Fibroblast of skin of abdomen (primary cell): Measurements from ENCODE around the gene CFC1B. TPM values are rescaled to one million over a fixed set of nuclear protein-coding genes. Genes with fewer than 3 reads are reported as not detected.
"Not testable (repeated sequence)": the region's sequence is repeated elsewhere in the genome, so short reads cannot be mapped to it uniquely, and the experiment has no call there.

ENCODE experiments used
- DNase-seq: peaks from one replicate; pipeline ENCODE4 v3.0.0-alpha.2; 2013
- polyA plus RNA-seq, 2 experiments: library from polyadenylated mRNA; unstranded; fragments of 120-200 nt; gene quantifications; one replicate each; pipeline ENCODE4 v1.2.1, GENCODE V29; 2013; ENCODE audit not compliant: insufficient read length in 2 of 2

Gene CFC1B
- polyA plus RNA-seq (2013, experiment 1 of 2; ENCODE audit: insufficient read length) = not detected
- not detected for polyA plus RNA-seq (2013, experiment 2 of 2; ENCODE audit: insufficient read length)

GRCh38 chr2:130520992-130521391, at the start of gene CFC1B:
CFC1B (plus strand) TSS chr2:130521222; CDS start chr2:130521485, 263 bp downstream.
- DNase-seq = not testable (repeated sequence)

GRCh38 chr2:130491073-130491472, 29.9 kb upstream of the CFC1B start:
- not testable (repeated sequence) for DNase-seq

DNA sequence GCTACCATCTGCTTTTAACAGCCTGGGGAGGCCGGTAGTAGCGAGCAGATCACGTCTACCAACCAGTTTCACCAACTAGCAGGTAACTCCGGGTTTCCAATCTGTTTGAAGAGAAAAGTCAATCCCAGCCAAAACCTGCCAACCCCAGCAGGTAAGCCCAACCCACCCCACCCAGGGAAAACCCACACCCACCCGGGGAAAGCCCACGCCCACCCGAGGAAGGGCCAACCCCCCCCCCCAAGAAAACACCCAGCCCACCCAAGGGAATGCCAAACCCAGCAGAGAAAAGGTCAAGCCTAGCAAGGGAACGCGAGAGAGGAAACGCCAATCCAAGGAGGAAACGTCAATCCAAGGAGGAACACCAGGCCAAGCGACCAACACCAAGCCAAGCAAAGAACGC, 11.8 kb upstream of the CFC1B start, which contains the start of gene POTEI:
TSS of gene POTEI (minus strand) at position 101 of the 400 bp plus-strand sequence. CDS start at position 8, 93 bp downstream.
- DNase-seq = not testable (repeated sequence)

- not testable (repeated sequence) for DNase-seq
These were observed 9.9 kb upstream of the CFC1B start for GRCh38 chr2:130510807-130511746.

- not testable (repeated sequence) for DNase-seq
These were observed 9.1 kb upstream of the CFC1B start for GRCh38 chr2:130511747-130512451.

DNA sequence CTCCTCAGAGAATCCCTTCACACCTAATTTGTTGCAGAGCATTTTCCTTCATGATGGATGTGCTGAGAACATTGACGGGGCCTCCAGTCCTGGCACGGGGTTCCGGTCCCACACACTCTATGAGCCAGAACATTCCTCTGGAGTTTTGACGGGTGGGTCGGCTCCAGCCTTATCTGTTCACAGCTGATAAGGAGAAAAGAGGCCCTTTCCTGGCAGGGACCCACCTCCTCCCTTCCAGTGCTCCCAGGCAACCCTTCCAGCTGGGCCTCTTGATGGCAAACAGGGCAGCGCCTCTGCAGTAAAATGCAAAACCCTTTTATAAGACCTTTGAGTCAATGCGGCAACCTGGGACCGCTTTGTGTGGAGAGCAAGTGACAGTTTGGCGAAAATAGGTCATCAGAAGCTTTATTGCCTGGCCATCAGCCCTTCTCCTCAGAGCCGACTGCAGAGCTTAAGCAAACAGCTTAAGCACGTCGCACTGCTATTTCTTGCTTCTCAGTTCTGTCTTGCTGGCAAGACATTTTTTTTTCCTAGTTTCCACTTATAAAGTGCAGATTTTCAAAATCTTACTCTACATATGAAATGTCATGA, 2.4 kb upstream of the CFC1B start:
- DNase-seq = not testable (repeated sequence)

DNA sequence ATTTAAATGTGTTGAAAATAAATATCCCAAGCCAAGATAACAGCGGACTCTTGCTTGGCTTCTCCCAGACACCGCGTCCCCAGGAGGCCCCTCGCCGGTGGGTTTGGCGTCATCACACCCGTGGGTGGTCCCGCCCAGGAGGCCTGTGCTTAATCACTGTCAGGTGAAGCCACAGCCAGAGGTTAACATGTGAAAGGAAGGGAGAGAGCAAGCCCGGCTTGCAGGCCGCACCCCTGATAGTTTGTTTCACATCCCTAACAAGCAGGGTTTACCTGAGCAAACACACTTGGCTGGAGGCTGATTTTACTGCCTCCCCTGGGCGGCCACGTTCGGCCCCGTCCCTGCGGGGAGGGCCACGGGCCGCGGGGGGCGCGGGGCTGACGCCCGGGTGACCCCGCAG, 1.4 kb downstream of the CFC1B start:
- not testable (repeated sequence) for DNase-seq

DNA sequence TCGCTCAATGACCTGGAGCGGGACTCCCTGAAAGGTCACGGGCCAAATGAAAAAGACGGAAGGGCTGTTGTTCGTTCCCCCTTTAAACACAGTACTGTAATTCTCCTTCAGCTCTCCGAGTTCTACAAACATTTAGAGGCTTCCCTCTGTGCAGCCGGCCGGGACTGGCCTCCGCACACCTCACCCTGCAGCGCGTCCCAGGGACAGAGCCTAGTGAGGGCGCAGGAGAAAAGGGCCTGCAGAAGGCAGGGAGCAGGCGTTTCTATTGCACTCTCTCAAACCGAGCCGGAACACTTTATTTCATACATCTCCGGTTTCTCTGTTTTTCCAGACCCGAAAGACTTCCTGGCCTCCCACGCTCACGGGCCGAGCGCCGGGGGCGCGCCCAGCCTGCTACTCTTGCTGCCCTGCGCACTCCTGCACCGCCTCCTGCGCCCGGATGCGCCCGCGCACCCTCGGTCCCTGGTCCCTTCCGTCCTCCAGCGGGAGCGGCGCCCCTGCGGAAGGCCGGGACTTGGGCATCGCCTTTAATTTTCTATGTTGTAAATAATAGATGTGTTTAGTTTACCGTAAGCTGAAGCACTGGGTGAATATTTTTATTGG, 6.4 kb downstream of the CFC1B start:
- not testable (repeated sequence) for DNase-seq

GRCh38 chr2:130529545-130529944, 8.5 kb downstream of the CFC1B start:
- not testable (repeated sequence) for DNase-seq

DNA sequence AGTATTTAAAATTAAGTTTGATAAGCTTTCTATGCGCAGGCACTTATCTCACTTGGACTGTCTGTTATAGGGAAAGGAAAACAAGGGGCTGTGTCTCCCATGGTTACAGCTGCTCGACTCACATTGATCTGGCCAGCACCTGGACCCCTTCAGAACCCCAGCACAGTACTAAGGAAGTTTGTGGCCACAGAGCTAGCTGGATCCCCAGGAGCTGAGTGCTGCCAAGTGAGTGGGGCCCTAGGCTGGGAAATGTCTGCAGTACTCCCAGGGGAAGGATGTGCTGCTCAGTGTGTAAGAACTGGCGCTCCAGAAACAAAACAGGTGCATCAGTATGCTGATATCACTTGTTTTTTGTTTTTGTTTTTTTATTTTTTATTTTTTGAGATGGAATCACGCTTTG, 9.2 kb downstream of the CFC1B start:
- DNase-seq = not testable (repeated sequence)

DNA sequence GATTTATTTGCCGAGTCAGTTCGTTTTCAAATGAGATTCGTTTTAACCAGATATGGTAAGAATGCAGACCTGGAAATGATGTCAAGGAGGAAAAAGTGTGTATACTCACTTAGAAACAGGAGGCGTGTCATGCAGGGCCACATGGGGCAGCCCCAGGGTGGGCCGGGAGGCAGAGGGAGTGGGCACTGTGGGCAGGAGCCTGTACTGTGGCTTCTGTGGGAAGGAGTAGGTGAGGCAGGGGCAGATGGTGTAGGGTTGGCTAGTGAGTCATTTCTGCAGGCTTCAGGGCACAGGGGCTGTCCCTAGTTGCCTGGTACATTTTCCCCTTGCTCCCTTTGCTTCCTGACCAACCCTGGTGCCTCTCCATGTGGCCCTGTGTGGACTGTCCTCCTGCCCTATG, 10.2 kb downstream of the CFC1B start:
- not testable (repeated sequence) for DNase-seq

DNA sequence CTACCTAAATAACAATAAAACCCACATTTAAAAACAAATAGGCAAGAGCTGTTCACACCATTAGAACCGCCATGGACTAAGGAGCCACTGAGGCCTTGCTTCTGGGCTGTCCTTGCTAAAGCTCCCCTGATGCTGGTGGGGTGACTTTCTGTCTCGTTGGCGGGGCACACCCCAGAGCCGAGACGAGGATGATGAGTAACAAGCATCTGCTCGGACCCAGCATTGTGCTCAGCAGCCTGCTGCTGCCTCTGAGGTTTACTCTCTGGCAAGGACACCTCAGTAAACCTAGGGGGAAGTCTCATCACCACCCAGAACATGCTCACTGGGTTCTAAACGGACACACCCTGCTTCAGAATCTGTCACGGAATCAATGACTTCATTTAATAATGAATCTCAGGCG, 10.7 kb downstream of the CFC1B start:
- not testable (repeated sequence) for DNase-seq

GRCh38 chr2:130536654-130537053, 15.6 kb downstream of the CFC1B start:
- not testable (repeated sequence) for DNase-seq

DNA sequence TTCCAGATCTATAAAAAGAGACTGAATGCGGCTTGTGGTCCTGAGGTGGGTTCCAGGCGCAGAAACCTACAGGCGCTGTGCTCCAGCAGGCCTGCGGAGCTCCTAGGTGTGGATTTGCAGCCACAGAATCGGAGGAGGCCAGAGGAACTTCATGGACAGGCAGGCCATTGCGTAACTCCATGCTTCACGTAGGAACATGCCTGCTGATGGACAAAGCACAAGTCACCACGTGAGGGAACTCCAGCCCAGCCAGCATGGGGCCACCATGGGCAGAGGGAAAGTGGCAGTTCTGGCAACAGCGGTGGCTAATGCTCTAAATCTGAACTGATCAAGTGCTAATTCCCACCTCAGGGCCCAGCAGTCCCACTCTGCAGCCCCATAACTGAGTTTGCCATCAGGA, 17.2 kb downstream of the CFC1B start:
- not testable (repeated sequence) for DNase-seq

DNA sequence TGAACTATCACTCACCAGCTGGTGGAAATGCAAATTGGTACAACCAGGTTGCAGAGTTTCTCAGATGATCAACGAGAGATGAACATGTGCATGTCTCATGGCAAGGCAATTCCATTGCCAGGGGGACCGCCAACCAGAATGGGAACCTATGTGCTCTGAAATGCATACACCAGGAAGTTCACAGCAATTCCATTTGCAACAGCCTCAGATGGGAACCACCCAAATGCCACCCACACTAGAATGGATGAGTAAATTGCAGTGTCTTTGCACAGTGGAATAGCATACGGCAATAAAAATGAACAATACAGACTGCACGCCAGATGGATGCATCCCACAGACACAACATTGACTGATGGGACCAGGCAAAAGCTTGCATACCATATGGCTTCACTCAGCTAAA, 21.8 kb downstream of the CFC1B start:
- not testable (repeated sequence) for DNase-seq

- not testable (repeated sequence) for DNase-seq
These were observed 22.9 kb downstream of the CFC1B start for GRCh38 chr2:130543785-130544528.

DNA sequence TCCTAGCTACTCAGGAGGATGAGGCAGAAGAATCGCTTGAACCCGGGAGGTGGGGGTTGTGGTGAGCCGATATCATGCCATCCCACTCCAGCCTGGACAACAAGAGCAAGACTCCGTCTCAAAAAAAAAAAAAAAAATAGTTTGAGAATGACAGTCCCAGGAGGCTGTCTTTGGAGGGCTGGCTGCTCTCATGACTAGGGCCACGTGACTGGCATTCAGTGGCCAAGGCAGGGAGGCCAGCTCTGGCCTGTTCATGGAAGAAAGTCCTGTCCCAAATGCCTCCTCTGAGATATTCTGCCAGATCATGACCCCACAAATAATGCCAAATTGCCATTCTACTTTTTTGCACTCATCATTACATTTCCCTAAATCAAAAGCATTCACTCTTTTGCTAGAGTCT, 24.0 kb downstream of the CFC1B start:
- not testable (repeated sequence) for DNase-seq

DNA sequence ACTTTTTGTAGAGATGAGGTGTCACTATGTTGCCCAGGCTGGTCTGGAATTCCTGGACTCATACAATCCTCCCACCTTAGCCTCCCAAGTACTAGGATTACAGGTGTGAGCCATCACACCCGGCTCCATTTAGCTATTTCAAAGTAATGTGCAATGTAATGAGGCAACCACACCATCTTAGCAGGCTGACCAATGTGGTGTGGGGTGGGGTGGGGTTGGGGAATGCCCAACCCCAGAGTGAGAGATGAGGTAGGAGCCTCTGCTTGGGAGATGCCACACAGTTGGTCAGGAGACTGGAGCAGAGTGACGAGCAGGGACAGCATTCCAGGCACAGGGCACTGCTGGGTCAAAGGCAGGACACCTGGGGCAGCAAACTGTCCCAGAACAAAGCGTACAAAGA, 27.4 kb downstream of the CFC1B start:
- DNase-seq = not testable (repeated sequence)

DNA sequence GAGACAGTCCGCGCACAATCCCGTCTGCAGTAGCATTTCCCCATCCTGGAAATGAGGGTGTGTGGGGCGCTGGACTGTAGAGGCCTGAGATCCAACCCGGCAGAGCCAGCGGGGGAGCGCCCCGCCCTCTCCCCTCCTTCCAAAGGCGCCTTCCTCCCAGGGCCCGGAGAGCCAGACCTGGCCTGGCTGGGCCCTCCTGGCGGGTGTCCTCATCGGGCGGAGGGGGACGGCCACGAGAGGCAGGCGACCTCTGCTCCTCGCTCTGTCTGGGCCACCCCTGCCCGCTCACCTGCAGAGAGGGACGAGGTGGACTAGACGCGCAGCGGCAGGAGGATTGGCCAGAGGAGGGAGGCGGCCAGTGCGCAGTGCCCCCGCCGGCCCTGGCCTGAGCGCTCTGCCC, 28.5 kb downstream of the CFC1B start:
- DNase-seq = not testable (repeated sequence)

DNA sequence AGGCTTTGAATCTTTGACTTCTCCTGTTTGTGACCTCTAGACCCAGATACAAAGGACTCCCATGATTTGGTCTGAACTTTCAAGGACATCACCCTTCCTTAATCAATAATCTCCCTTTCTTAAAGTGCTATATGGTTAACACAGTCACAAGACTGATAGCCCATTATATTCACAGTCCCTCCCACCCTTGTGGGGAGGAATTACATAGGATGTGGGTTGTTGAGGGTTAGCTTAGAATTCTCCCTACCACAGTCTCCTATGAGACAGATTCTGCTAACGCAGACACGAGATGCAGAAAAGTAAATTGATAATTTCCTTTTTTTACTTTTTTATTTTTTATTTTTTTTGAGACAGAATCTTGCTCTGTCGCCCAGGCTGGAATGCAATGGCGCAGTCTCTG, 33.2 kb downstream of the CFC1B start:
- not testable (repeated sequence) for DNase-seq

GRCh38 chr2:130556441-130556840, 35.4 kb downstream of the CFC1B start:
- DNase-seq = not testable (repeated sequence)
